Measurements from ENCODE around the gene LITAF.

DNA sequence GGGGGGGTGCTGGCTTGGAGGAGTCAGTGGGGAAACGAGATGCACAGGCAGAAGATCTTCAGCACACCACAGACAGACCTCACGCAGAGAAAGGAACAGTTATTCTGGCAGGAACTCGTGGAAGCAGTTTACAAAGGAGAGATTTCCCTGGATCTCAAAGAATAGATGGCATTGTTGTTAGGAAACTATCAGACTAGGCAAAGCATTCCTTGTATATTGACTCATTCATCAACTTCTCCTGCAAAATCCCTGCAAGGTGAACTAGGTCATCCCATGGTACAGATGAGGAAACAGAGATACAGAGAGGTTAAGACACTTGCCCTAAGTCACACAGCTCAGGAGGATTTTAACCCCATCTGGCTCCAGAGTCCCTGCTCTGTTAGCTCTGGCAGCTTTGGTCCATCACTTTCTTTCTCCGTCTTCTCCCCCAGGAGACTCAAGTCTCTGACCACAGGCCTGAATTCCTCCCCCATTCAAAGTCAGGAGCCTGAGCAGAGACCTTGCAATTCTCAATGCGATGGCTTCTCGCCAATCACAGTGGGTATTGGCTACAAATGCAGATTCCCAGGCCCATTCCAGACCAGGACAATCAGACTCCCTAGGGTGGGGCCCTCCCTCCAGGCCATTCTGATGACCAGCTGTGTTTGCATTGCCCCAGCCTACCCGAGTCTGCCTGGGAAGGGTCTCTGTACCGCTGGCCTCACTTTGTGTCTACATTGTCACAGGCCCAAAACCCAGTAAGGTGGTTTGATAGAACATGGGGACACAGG, 56.4 kb downstream of the LITAF start:
- TF ChIP-seq, protein P1, sequence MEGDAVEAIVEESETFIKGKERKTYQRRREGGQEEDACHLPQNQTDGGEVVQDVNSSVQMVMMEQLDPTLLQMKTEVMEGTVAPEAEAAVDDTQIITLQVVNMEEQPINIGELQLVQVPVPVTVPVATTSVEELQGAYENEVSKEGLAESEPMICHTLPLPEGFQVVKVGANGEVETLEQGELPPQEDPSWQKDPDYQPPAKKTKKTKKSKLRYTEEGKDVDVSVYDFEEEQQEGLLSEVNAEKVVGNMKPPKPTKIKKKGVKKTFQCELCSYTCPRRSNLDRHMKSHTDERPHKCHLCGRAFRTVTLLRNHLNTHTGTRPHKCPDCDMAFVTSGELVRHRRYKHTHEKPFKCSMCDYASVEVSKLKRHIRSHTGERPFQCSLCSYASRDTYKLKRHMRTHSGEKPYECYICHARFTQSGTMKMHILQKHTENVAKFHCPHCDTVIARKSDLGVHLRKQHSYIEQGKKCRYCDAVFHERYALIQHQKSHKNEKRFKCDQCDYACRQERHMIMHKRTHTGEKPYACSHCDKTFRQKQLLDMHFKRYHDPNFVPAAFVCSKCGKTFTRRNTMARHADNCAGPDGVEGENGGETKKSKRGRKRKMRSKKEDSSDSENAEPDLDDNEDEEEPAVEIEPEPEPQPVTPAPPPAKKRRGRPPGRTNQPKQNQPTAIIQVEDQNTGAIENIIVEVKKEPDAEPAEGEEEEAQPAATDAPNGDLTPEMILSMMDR (IDR thresholded peaks at IDR 0.05; ENCODE audit: insufficient read depth, low read length, poor library complexity, severe bottlenecking), result no peak
- no peak for TF ChIP-seq EZH2phosphoT487 (conservative IDR thresholded peaks at IDR 0.05; ENCODE audit: low read length)

All from SU-DHL-6 (cell line).